Activated CD4-positive, alpha-beta T cell treated with anti-CD3 and anti-CD28 coated beads for 36 hours (primary cell): ENCODE results near the gene DCLK1. TPM values are rescaled to one million over a fixed set of nuclear protein-coding genes. Genes with fewer than 3 reads are reported as not detected.

ENCODE experiments used
- ATAC-seq: fragments of 200-7000 bp; cut with Tn5 transposase; one replicate; pipeline ENCODE4 v1.10.0; 2021; ENCODE audit warnings: mild to moderate bottlenecking, moderate library complexity
- CTCF ChIA-PET: fragments of 350-600 bp; sonication (Branson Sonifier 250); formaldehyde crosslinking; loops from one replicate; lab custom pipeline; 2021; ENCODE audit warnings: antibody characterized with exemption; lab: Charles Lee
- POLR2A ChIA-PET: fragments of 350-600 bp; sonication (Branson Sonifier 250); formaldehyde crosslinking; loops from one replicate; lab custom pipeline; 2021; ENCODE audit warnings: antibody characterized with exemption, inconsistent platforms; lab: Charles Lee
- DNase-seq: peaks from one replicate; pipeline ENCODE4 v3.0.0-alpha.2; 2020
- H3K27ac Mint-ChIP-seq: one replicate; pipeline ENCODE4 v1.8.0; 2021; ENCODE audit warnings: mixed read lengths
- H3K27me3 Mint-ChIP-seq: one replicate; pipeline ENCODE4 v1.8.0; 2021; ENCODE audit warnings: mixed read lengths
- H3K36me3 Mint-ChIP-seq: one replicate; pipeline ENCODE4 v1.8.0; 2021; ENCODE audit warnings: low read depth, mixed read lengths
- H3K4me1 Mint-ChIP-seq: one replicate; pipeline ENCODE4 v1.8.0; 2021; ENCODE audit warnings: mixed read lengths
- H3K4me3 Mint-ChIP-seq: one replicate; pipeline ENCODE4 v1.8.0; 2021; ENCODE audit warnings: mild to moderate bottlenecking, moderate library complexity, mixed read lengths
- H3K9me3 Mint-ChIP-seq: one replicate; pipeline ENCODE4 v1.8.0; 2021; ENCODE audit warnings: low read depth, mixed read lengths
- intact Hi-C, 2 experiments: fragments of 100-400 bp; cut with DNase I in 1 of 2; cut with micrococcal nuclease in 1 of 2; formaldehyde crosslinking; loops; one replicate each; pipeline versions ENCODE4 v1.14.2 to v1.15.1; 2022 to 2024; cut with DNase I, micrococcal nuclease
- total RNA-seq, 2 experiments: library from RNA; stranded (reverse); gene quantifications; one replicate each; pipeline ENCODE4 v1.2.3, GENCODE V29; 2021

Gene DCLK1
- total RNA-seq, 2 experiments from 2014 or later = not detected

DNA sequence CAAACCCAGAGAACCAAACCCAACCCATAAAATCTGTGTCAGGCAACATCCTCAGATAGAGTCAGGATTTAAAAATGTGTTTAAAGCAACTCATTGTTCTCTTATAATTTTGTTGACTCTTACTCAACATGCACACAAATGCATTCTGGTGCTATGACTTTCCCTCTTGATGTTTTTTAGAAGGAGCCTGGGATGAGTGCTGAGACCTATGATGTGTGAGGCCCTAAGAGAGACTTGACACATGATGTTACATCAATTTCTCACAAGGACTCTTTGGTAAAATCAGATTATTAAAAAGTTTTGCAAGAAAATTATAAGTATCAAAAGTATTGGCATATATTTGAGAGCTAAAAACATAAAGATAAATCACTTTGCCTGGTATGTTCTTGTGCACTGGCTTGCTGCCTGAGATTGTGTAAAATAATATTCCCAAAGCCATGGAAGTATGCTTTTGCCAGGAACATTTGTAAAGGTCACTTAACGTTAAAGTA lies 173.9 kb downstream of the DCLK1 start:
- CTCF ChIA-PET = no interaction called here
- no peak overlapping the region for H3K4me3 Mint-ChIP-seq
- ATAC-seq (no peak), DNase-seq (no peak)
- no peaks in the 10 kb centered on the region for H3K36me3 Mint-ChIP-seq
- POLR2A ChIA-PET = no interaction called here
- H3K4me1 Mint-ChIP-seq = no peaks in the 10 kb centered on the region
- no peaks in the 10 kb centered on the region for H3K9me3 Mint-ChIP-seq
- H3K27ac Mint-ChIP-seq = no peak overlapping the region
- intact Hi-C loops = no loop called here
- H3K27me3 Mint-ChIP-seq = no peaks in the 10 kb centered on the region

DNA sequence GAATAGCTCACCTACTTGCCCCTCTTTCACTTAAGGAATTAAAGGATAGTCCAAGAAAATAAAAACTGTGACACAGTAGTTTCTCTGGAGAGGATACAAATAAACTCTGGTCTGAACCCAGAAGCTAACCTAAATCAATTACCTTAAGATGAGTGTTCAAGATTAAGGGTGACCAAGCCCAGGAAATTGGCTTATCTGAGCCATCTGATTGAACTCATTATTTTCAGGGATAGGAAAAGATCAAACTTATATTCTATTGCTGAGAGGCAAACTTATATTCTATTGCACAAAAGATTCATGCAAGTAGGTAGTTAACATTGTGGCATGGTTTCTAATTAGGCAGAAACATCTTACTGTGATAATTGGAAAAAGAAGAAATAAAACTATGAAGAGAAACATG lies 175.1 kb downstream of the DCLK1 start:
- ATAC-seq = no peak

DNA sequence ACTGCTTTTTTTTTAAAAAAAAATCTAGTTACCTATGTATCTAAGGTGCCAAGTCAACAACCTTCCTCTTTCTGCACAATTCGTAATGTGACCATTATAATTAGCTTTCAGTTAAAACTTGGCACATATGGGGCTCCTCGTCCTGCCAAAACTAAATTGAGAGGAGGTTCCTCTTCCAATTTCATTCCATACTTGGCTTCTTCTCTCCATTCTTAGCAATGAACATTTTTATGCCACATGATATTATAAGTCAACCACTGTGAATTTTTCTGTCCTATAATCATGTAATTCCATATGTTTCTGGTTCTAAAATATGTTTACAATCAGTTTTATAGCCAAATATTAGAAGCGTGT lies 177.0 kb downstream of the DCLK1 start:
- DNase-seq (no peak), ATAC-seq (no peak)
- peaks cover 5% of the 10 kb centered on the region for H3K9me3 Mint-ChIP-seq
- no peak overlapping the region for H3K4me3 Mint-ChIP-seq
- no peaks in the 10 kb centered on the region for H3K27me3 Mint-ChIP-seq
- no peaks in the 10 kb centered on the region for H3K36me3 Mint-ChIP-seq
- ChIA-PET POLR2A (no interaction called here), CTCF (no interaction called here)
- H3K27ac Mint-ChIP-seq = no peak overlapping the region
- H3K4me1 Mint-ChIP-seq = no peaks in the 10 kb centered on the region
- intact Hi-C loops = no loop called here

More for the DNA sequence above, 175.1 kb downstream of the DCLK1 start:
- no peak for DNase-seq
- Mint-ChIP-seq H3K27me3 (no peaks in the 10 kb centered on the region), H3K27ac (no peak overlapping the region), H3K9me3 (peaks cover 1% of the 10 kb centered on the region), H3K4me1 (no peaks in the 10 kb centered on the region), H3K4me3 (no peak overlapping the region), H3K36me3 (no peaks in the 10 kb centered on the region)
- intact Hi-C loops = no loop called here
- POLR2A ChIA-PET = no interaction called here
- CTCF ChIA-PET = no interaction called here

DNA sequence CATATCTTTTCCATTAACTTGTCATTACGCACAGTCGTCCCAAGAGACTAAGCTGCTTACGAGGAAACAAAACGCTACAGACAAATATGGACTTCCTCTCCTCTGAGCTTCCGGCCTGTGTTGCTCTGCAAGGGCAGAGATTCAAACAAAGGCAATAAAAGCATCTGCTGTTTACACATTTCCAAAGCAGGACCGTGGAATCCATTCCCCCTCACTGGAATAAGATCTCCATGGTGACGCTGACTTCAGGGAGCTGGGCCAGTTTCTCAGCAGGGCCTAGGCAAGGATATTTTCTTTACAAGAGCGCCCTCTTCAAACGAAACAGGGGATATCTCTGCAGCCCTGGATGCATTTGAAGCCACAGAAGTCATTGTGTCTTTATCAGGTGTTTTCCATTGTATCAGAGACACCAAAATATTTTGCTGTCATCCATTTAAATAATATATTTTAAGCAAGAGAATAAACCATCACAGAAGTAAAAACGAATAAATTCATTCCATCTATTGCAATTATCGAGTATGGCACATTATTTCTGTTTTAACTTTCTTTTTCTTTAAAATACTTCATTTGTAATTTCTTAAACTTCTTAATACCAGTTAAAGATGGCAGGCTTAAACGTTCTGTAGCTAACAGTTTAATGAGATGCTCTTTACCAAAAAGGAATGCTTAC lies 177.5 kb downstream of the DCLK1 start:
- ATAC-seq (no peak), DNase-seq (no peak)
- ChIA-PET POLR2A (no interaction called here), CTCF (no interaction called here)
- Mint-ChIP-seq H3K36me3 (no peaks in the 10 kb centered on the region), H3K9me3 (peaks cover 5% of the 10 kb centered on the region), H3K4me3 (no peak overlapping the region), H3K27ac (no peak overlapping the region), H3K27me3 (no peaks in the 10 kb centered on the region), H3K4me1 (no peaks in the 10 kb centered on the region)
- intact Hi-C loops = no loop called here

DNA sequence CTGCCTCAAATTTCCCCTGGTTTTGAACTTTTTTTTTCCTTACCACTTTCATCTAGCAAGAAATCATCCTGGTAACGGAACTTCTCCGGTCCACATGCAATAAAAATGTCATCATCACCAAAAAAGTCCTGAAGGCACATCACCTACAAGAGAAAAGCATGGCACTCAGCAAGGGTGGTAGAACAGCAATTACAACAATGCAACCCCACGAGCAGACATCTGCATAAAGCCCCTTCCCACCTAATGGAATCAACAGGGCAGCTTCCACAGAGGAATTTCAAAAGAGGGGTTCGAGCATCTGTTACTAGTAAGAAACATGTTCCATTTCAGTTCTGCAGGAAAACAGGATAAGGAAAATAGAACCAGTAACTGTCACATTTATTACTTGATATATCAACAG lies 183.9 kb downstream of the DCLK1 start:
- ATAC-seq (no peak), DNase-seq (no peak)
- Mint-ChIP-seq H3K4me1 (no peaks in the 10 kb centered on the region), H3K27me3 (peaks cover 2% of the 10 kb centered on the region), H3K36me3 (no peaks in the 10 kb centered on the region), H3K9me3 (peaks cover 12% of the 10 kb centered on the region), H3K27ac (no peak overlapping the region), H3K4me3 (no peak overlapping the region)
- POLR2A ChIA-PET = no interaction called here
- intact Hi-C loops = no loop called here
- CTCF ChIA-PET = no interaction called here

DNA sequence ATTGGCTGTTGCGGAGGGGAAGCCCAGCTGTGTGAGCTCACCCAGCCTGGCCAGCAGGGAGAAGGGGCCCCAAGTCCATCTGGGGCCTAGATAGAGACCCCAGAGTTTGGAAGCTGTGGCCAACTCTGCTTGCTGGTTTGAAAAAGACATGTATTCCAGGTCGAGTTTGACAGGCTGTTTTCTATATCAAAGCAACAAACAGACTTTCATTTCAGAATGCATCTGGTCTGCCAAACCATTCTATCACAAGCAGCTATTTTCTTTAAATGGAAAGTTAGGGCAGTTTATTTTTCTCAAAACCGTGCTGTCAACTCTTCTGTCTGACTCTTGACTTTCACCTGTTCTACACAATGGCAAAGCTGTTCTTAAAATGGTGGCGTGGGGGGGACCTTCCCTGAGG lies 185.8 kb downstream of the DCLK1 start:
- Mint-ChIP-seq H3K4me1 (no peaks in the 10 kb centered on the region), H3K27me3 (peaks cover 2% of the 10 kb centered on the region), H3K36me3 (no peaks in the 10 kb centered on the region), H3K4me3 (no peak overlapping the region), H3K9me3 (peaks cover 11% of the 10 kb centered on the region), H3K27ac (no peak overlapping the region)
- ATAC-seq = no peak
- POLR2A ChIA-PET = no interaction called here
- no peak for DNase-seq
- intact Hi-C loops = no loop called here
- CTCF ChIA-PET = no interaction called here

DNA sequence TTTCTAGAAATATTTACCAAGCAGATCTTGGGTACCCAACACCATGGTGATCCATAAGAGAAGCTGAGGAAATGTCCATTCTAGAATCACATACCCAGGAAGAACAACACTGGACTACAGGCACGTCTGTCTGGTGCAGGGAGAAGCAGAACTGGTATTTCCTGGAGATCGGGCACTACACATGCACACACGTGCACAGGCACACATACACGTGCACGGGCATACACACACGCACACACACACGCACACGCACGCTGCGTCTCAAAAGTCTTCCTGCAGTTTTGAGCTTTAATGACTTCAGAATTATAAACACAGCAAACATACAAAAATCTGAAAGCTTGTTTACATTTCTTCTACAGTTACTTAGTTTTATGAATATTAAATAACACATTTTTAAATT lies 189.8 kb downstream of the DCLK1 start:
- POLR2A ChIA-PET = no interaction called here

DNA sequence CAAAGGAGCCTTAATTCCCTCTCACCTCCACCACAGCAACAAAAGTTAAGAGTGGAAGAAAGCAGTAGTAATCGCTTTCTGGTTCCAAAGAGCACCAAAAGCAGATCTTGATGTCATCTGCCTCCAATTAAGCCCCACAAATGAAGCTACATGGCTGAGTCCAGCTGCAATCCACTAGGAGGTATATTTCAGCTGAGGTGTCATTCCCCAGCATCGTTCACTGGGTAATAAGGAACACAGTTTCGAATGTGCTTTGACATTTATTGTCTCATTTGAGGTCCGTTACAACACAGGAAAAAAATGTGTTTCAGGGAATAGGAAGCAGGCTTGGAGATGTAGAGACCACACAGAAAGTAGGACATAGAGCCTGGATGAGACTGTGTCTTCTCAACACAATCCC lies 190.4 kb downstream of the DCLK1 start:
- intact Hi-C loops = no loop called here
- Mint-ChIP-seq H3K27ac (no peak overlapping the region), H3K27me3 (no peaks in the 10 kb centered on the region), H3K4me1 (no peaks in the 10 kb centered on the region), H3K9me3 (peaks cover 7% of the 10 kb centered on the region), H3K4me3 (no peak overlapping the region), H3K36me3 (no peaks in the 10 kb centered on the region)
- ATAC-seq (no peak), DNase-seq (no peak)
- ChIA-PET CTCF (no interaction called here), POLR2A (no interaction called here)

More for the DNA sequence above, 189.8 kb downstream of the DCLK1 start:
- intact Hi-C loops = no loop called here
- CTCF ChIA-PET = interaction anchor here (0.7 kb wide), 1 partner anchor 1511 kb away, joined by 3 read pairs; no protein-coding TSS in a partner anchor
- no peaks in the 10 kb centered on the region for H3K4me1 Mint-ChIP-seq
- ATAC-seq (no peak), DNase-seq (no peak)
- H3K9me3 Mint-ChIP-seq = peaks cover 7% of the 10 kb centered on the region
- H3K4me3 Mint-ChIP-seq = no peak overlapping the region
- no peaks in the 10 kb centered on the region for H3K27me3 Mint-ChIP-seq
- H3K36me3 Mint-ChIP-seq = no peaks in the 10 kb centered on the region
- H3K27ac Mint-ChIP-seq = no peak overlapping the region

DNA sequence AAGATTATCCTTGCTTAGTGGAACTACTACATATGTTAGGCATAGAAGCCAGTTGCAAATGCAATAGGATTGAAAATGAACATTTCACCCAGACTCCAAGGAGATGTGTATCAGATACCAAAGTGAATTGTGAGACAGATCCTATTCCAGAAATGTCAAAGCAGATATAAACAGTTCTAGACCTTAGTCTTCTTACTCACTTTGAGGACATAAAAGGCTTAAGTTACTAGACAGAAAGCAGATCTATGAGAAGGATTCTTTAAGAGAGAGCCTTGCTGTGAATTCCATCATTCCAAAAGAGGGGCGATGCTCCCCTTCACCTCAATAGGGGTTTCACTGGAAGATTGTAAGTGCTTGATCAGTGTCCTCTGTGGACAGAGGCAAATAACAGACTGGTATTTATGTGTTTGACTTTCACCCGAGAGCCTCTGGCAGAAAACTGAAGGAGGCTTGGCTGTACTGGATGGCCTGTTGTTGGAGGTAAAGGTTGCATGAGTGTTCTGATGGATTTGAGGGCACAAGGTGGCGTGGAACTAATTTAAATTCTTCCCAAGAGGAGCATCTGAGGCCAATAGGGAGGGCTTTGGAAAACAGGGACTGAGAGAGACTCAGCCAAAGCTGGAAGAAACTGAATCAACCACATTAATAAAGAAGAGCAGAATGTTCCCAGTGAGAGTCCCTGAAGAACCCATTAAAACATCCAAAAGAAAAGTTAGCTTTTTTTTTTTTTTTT lies 194.8 kb downstream of the DCLK1 start:
- Mint-ChIP-seq H3K9me3 (peaks cover 5% of the 10 kb centered on the region), H3K27me3 (no peaks in the 10 kb centered on the region), H3K4me3 (no peak overlapping the region), H3K27ac (no peak overlapping the region), H3K36me3 (no peaks in the 10 kb centered on the region), H3K4me1 (no peaks in the 10 kb centered on the region)
- intact Hi-C loops = no loop called here
- ChIA-PET POLR2A (no interaction called here), CTCF (no interaction called here)
- DNase-seq (no peak), ATAC-seq (no peak)

DNA sequence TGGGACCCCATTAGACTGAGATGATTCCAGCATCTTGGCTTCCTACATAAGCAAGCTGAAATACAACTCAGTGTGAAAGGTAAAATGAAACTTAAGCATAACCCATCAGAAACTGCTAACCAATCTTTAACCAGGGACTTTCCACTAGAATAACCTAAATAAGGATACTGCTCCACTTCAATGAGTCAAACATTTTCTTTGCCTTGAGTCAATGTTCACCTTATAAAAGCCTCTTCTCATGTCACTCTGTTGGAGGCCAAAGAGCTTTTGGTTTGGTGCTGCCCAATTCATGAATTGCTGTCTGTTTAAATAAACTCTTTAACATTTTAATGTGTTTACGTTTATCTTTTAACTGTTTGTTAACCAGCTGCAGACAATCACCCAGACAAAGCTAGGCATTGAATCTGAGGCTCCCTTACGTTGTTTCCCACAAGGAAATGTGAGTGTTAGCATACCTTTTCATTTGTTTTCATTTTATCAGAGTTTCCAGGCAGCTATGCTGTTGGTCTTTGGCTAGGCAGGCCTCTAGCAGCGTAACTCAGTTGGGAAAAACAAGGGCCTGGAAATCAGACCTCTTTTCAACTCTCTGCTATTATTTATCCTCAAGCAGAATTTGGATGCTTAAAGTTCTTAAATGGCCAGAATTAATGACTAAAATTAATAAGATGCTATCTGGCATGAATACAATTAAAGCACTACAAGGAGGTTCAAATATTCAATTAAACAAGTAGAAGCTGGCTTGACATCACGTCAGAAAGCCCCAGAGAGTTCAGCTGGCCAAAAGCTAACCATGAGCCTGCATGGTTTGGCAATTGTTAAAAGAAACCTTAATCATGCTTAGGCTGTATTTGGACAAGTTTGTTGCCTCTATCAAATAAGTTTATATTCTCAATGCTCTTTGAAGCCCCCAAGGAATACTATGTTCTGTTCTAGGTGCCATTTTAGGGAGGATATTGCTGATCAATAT lies 200.2 kb downstream of the DCLK1 start:
- Mint-ChIP-seq H3K36me3 (no peaks in the 10 kb centered on the region), H3K4me1 (no peaks in the 10 kb centered on the region), H3K27ac (no peak overlapping the region), H3K4me3 (no peak overlapping the region), H3K9me3 (peaks cover 5% of the 10 kb centered on the region), H3K27me3 (no peaks in the 10 kb centered on the region)
- DNase-seq (no peak), ATAC-seq (no peak)
- ChIA-PET CTCF (no interaction called here), POLR2A (no interaction called here)
- intact Hi-C loops = no loop called here

DNA sequence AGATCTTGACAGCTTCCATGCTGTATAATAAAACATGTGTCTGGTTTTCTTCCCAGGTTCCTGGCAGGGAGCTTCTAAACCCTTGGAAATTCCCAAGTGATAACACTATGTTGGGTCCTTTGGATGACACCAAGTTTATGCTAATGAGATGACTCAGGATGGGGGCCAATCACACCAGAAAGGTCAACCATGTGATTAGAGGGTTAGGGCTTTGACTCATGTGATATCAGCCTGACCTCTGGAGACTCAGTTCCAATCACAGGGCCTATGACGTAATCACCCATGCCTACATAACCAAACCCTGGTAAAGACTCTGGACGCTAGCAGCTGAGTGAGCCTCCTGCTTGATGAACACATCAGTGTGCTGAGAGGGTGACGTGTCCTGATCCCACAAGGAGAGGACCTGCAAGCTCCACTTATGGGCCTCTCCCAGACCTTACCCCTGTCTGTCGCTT lies 203.6 kb downstream of the DCLK1 start:
- ATAC-seq (no peak), DNase-seq (no peak)
- Mint-ChIP-seq H3K4me1 (no peaks in the 10 kb centered on the region), H3K9me3 (peaks cover 3% of the 10 kb centered on the region), H3K4me3 (no peak overlapping the region), H3K27ac (no peak overlapping the region), H3K27me3 (no peaks in the 10 kb centered on the region), H3K36me3 (no peaks in the 10 kb centered on the region)
- intact Hi-C loops = no loop called here
- ChIA-PET POLR2A (no interaction called here), CTCF (no interaction called here)
